Loucy (cell line): ENCODE results near the gene ZNRF1.

Source experiments
- EZH2phosphoT487 ChIP-seq: fragments of 200-600 bp; IDR thresholded peaks from 2 replicates; pipeline ENCODE4 v1.6.1; 2018; ENCODE audit warnings: antibody characterized with exemption, mild to moderate bottlenecking, moderate library complexity, borderline replicate concordance
- TF ChIP-seq, protein P1 (sequence below): fragments of 200-600 bp; sonication (generic); conservative IDR thresholded peaks from 2 replicates; pipeline ENCODE4 v1.5.1; 2014; ENCODE audit warnings: mild to moderate bottlenecking, antibody characterized with exemption, low read length

DNA sequence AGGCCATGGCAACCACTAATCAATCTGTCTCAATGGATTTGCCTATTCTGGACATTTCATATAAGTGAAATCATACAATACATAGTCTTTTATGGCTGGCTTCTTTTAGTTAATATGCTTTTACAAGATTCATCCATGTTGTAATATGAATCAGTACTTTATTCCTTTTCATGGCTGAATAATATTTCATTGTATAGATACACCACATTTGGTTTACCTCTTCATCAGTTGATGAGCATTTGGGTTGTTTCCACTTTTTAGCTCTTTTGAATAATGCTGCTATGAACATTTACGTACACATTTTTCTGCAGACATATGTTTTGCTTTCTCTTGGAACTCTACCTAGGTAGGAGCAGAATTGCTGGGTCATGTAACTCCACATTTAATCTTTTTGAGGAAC is 2.8 kb upstream of the ZNRF1 start:
- TF ChIP-seq EZH2phosphoT487 = no peak
- TF ChIP-seq, protein P1, sequence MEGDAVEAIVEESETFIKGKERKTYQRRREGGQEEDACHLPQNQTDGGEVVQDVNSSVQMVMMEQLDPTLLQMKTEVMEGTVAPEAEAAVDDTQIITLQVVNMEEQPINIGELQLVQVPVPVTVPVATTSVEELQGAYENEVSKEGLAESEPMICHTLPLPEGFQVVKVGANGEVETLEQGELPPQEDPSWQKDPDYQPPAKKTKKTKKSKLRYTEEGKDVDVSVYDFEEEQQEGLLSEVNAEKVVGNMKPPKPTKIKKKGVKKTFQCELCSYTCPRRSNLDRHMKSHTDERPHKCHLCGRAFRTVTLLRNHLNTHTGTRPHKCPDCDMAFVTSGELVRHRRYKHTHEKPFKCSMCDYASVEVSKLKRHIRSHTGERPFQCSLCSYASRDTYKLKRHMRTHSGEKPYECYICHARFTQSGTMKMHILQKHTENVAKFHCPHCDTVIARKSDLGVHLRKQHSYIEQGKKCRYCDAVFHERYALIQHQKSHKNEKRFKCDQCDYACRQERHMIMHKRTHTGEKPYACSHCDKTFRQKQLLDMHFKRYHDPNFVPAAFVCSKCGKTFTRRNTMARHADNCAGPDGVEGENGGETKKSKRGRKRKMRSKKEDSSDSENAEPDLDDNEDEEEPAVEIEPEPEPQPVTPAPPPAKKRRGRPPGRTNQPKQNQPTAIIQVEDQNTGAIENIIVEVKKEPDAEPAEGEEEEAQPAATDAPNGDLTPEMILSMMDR = no peak
